ENCODE measurements around the gene ABCG1. TPM values are rescaled to one million over a fixed set of nuclear protein-coding genes. Genes with fewer than 3 reads are reported as not detected.

Gene ABCG1
- total RNA-seq, 1 experiment from 2014 or later = 5.6 TPM

DNA sequence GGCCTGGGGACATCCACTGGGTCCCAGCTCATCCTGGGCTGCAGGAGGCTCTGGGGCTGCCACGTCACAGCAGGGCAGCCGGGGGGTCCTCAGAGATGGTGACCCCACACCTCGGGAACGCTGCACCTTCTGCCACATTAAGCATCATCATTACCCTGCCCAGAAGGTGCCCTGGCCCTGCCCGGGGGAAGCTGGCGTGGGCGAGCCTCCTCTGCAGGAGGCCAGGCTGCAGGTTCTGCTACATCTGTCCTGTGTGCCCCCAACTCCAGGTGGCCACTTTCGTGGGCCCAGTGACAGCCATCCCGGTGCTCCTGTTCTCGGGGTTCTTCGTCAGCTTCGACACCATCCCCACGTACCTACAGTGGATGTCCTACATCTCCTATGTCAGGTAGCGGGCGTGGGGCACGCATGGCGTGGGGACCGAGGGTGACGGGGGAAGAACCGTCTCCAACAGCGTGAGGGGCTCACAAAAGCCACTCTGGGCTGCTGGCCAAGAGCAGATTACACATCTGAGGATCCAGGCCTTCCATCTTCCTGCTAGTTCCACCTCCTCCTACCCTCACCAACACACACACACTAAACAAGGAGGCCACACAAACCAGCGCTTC, 75.4 kb downstream of the ABCG1 start:
- ChIA-PET POLR2A (ENCODE audit: unreplicated experiment) (no interaction called here), CTCF (no interaction called here)
- H4K20me1 ChIP-seq (ENCODE audit: insufficient read depth) = no peaks in the 10 kb centered on the region
- no peak overlapping the region for H3K4me3 ChIP-seq
- no peaks in the 10 kb centered on the region for H3K79me2 ChIP-seq (ENCODE audit: low read depth)
- no peak for DNase-seq
- H3K4me2 ChIP-seq = no peak overlapping the region
- H3K9me3 ChIP-seq (ENCODE audit: insufficient read depth, low read depth) = no peaks in the 10 kb centered on the region
- intact Hi-C loops (cut with micrococcal nuclease; ENCODE audit: unreplicated experiment) = no loop called here
- no peaks in the 10 kb centered on the region for H3K9me2 ChIP-seq (ENCODE audit: insufficient read depth)
- H3K4me1 ChIP-seq (replicated peaks; ENCODE audit: insufficient read depth) = peaks cover 15% of the 10 kb centered on the region; the same call in 1 of the 2 replicates
- H3F3A ChIP-seq (ENCODE audit: insufficient read depth, low read depth) = no peaks in the 10 kb centered on the region; the same call in 1 of the 2 replicates
- H3K36me3 ChIP-seq (ENCODE audit: low read depth) = no peaks in the 10 kb centered on the region
- no TSS peak for BruUV-seq (replicated peaks)
- no peak overlapping the region for H2AFZ ChIP-seq
- TF ChIP-seq, protein P1, sequence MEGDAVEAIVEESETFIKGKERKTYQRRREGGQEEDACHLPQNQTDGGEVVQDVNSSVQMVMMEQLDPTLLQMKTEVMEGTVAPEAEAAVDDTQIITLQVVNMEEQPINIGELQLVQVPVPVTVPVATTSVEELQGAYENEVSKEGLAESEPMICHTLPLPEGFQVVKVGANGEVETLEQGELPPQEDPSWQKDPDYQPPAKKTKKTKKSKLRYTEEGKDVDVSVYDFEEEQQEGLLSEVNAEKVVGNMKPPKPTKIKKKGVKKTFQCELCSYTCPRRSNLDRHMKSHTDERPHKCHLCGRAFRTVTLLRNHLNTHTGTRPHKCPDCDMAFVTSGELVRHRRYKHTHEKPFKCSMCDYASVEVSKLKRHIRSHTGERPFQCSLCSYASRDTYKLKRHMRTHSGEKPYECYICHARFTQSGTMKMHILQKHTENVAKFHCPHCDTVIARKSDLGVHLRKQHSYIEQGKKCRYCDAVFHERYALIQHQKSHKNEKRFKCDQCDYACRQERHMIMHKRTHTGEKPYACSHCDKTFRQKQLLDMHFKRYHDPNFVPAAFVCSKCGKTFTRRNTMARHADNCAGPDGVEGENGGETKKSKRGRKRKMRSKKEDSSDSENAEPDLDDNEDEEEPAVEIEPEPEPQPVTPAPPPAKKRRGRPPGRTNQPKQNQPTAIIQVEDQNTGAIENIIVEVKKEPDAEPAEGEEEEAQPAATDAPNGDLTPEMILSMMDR (conservative IDR thresholded peaks at IDR 0.05) = no peak
- no peak for TF ChIP-seq EZH2 (IDR thresholded peaks at IDR 0.05; ENCODE audit: low read depth)
- no peak overlapping the region for H3K27ac ChIP-seq
- H3K27me3 ChIP-seq (ENCODE audit: insufficient read depth, low read depth) = no peaks in the 10 kb centered on the region

DNA sequence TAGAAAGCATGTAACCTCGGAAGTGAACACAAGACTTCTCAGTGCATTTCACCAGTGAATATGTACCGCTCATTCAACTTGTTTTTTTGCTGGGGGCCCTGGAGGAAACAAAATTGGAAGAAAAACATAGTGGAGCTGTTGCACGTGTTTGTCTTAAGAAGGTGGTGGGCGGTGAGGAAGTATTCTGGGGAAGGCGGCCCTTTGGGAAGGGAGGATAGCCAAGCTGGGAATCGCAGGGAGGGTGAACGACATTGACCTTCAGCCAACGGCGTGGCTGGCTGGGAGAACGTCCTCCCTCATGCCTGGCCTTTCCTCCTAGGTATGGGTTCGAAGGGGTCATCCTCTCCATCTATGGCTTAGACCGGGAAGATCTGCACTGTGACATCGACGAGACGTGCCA, 76.9 kb downstream of the ABCG1 start:
- no peak overlapping the region for H3K27ac ChIP-seq
- intact Hi-C loops (cut with micrococcal nuclease; ENCODE audit: unreplicated experiment) = no loop called here
- no peaks in the 10 kb centered on the region for H3K27me3 ChIP-seq (ENCODE audit: insufficient read depth, low read depth)
- H3K4me3 ChIP-seq = no peak overlapping the region
- H3F3A ChIP-seq (ENCODE audit: insufficient read depth, low read depth) = no peaks in the 10 kb centered on the region; the same call in 1 of the 2 replicates
- no peaks in the 10 kb centered on the region for H4K20me1 ChIP-seq (ENCODE audit: insufficient read depth)
- ChIA-PET CTCF (interaction anchor here (0.7 kb wide), 1 partner anchor 107 kb away, joined by 4 read pairs; no protein-coding TSS in a partner anchor), POLR2A (ENCODE audit: unreplicated experiment) (no interaction called here)
- H3K9me3 ChIP-seq (ENCODE audit: insufficient read depth, low read depth) = no peaks in the 10 kb centered on the region
- DNase-seq = no peak
- H3K4me1 ChIP-seq (replicated peaks; ENCODE audit: insufficient read depth) = peaks cover 15% of the 10 kb centered on the region; the same call in 1 of the 2 replicates
- no peaks in the 10 kb centered on the region for H3K9me2 ChIP-seq (ENCODE audit: insufficient read depth)
- no peak overlapping the region for H2AFZ ChIP-seq
- H3K79me2 ChIP-seq (ENCODE audit: low read depth) = no peaks in the 10 kb centered on the region
- no TSS peak for BruUV-seq (replicated peaks)
- TF ChIP-seq, protein P1 (conservative IDR thresholded peaks at IDR 0.05) = no peak
- no peak for TF ChIP-seq EZH2 (IDR thresholded peaks at IDR 0.05; ENCODE audit: low read depth)
- H3K36me3 ChIP-seq (ENCODE audit: low read depth) = no peaks in the 10 kb centered on the region
- no peak overlapping the region for H3K4me2 ChIP-seq

DNA sequence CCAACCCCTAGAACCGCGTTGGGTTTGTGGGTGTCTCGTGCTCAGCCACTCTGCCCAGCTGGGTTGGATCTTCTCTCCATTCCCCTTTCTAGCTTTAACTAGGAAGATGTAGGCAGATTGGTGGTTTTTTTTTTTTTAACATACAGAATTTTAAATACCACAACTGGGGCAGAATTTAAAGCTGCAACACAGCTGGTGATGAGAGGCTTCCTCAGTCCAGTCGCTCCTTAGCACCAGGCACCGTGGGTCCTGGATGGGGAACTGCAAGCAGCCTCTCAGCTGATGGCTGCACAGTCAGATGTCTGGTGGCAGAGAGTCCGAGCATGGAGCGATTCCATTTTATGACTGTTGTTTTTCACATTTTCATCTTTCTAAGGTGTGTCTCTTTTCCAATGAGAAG, 77.6 kb downstream of the ABCG1 start:
- no peaks in the 10 kb centered on the region for H3K36me3 ChIP-seq (ENCODE audit: low read depth)
- no peaks in the 10 kb centered on the region for H3K79me2 ChIP-seq (ENCODE audit: low read depth)
- no peaks in the 10 kb centered on the region for H3K27me3 ChIP-seq (ENCODE audit: insufficient read depth, low read depth)
- no peaks in the 10 kb centered on the region for H3K9me3 ChIP-seq (ENCODE audit: insufficient read depth, low read depth)
- no peaks in the 10 kb centered on the region; the same call in 1 of the 2 replicates for H3F3A ChIP-seq (ENCODE audit: insufficient read depth, low read depth)
- no peak for DNase-seq
- intact Hi-C loops (cut with micrococcal nuclease; ENCODE audit: unreplicated experiment) = no loop called here
- H3K27ac ChIP-seq = no peak overlapping the region
- POLR2A ChIA-PET (ENCODE audit: unreplicated experiment) = no interaction called here
- no peak overlapping the region for H3K4me2 ChIP-seq
- no peak overlapping the region for H2AFZ ChIP-seq
- no TSS peak for BruUV-seq (replicated peaks)
- H3K4me3 ChIP-seq = no peak overlapping the region
- H3K4me1 ChIP-seq (replicated peaks; ENCODE audit: insufficient read depth) = peaks cover 15% of the 10 kb centered on the region; the same call in 1 of the 2 replicates
- H3K9me2 ChIP-seq (ENCODE audit: insufficient read depth) = no peaks in the 10 kb centered on the region
- TF ChIP-seq EZH2 (IDR thresholded peaks at IDR 0.05; ENCODE audit: low read depth) = no peak
- TF ChIP-seq, protein P1 (conservative IDR thresholded peaks at IDR 0.05) = no peak
- H4K20me1 ChIP-seq (ENCODE audit: insufficient read depth) = no peaks in the 10 kb centered on the region
- CTCF ChIA-PET = interaction anchor here (0.7 kb wide), 1 partner anchor 108 kb away, joined by 4 read pairs; no protein-coding TSS in a partner anchor
